Right lobe of liver (tissue), 4 donors: ENCODE results near the gene SPINT1.

Source experiments
- POLR2A ChIP-seq: fragments of 450-650 bp; IDR thresholded peaks from one replicate; pipeline ENCODE4 v1.6.1; 2017; ENCODE audit warnings: antibody characterized with exemption, mild to moderate bottlenecking
- TF ChIP-seq, protein P1 (sequence below), 4 donors: fragments of 200-600 bp in 3 of 4; fragments of 450-650 bp in 1 of 4; IDR thresholded peaks; one replicate each; pipeline versions ENCODE4 v1.5.1 to v1.8.0; 2016 to 2022; ENCODE audit warnings: antibody characterized with exemption in 4 of 4, mild to moderate bottlenecking in 2 of 4
- donor health status: DM: no; HTN: no; CAD: no.
- donor health status: DM: no; HTN: no; CAD: no.
- donor health status: DM: no; HTN: yes; CAD: no.

DNA sequence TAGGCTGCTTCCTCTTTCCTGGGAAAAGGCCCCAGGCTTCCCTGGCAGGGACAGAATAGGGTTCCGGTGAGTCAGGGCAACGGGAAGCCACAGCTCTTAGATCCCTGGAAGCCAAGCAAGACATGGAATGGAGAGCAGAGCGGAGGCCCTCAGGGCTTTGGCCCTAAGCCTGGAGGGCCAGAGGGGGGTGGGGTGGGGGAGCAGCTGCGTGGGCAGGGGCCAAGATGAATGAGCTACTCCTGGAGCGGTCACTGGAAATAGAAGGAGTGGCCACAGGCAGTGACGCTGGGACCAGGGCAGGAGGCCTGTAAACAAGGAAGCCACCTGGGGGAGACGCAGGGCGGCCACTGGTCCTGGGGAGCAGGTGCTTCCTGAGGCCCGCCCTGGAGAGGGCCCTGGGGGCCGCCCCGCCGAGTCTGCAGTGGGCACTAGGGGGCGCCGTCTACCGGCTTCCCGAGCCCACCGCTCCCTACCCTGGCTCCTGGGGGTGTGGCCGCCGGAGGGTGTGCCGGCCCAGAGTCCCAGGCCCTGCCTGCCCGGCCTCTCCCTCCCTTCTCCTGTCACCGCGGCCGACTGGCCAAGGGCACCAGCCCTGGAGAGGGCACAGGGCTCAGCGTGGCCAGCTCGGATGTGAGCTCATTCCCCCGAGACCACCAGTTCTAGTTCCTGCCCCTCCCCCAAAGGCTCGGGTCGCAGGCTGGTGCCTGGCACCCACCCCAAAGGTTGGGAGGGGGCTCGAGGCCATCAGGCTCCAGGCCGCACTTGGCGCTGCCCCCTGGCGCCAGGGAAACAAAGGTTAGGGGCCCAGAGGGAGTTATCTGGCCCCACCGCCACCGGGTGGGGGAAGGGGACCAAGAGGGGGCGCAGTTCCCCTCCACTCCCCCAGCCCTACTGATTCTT lies 62.5 kb downstream of the SPINT1 start:
- peak; percentile 61 for TF ChIP-seq POLR2A
- TF ChIP-seq, protein P1, sequence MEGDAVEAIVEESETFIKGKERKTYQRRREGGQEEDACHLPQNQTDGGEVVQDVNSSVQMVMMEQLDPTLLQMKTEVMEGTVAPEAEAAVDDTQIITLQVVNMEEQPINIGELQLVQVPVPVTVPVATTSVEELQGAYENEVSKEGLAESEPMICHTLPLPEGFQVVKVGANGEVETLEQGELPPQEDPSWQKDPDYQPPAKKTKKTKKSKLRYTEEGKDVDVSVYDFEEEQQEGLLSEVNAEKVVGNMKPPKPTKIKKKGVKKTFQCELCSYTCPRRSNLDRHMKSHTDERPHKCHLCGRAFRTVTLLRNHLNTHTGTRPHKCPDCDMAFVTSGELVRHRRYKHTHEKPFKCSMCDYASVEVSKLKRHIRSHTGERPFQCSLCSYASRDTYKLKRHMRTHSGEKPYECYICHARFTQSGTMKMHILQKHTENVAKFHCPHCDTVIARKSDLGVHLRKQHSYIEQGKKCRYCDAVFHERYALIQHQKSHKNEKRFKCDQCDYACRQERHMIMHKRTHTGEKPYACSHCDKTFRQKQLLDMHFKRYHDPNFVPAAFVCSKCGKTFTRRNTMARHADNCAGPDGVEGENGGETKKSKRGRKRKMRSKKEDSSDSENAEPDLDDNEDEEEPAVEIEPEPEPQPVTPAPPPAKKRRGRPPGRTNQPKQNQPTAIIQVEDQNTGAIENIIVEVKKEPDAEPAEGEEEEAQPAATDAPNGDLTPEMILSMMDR (IDR thresholded peaks at IDR 0.05), result peak; percentile 88 to 96 (median 92)
